ENCODE data around the gene SLC52A1. TPM values are rescaled to one million over a fixed set of nuclear protein-coding genes. Genes with fewer than 3 reads are reported as not detected.

Gene SLC52A1
- total RNA-seq = 0.18 TPM in 1 of 2 replicates, not detected in the other

GRCh38 chr17:5035315-5035714 is at the start of gene SLC52A1:
Gene SLC52A1, minus strand, starts transcription at chr17:5035426. Its CDS starts 820 bp downstream, at chr17:5034606.

DNA sequence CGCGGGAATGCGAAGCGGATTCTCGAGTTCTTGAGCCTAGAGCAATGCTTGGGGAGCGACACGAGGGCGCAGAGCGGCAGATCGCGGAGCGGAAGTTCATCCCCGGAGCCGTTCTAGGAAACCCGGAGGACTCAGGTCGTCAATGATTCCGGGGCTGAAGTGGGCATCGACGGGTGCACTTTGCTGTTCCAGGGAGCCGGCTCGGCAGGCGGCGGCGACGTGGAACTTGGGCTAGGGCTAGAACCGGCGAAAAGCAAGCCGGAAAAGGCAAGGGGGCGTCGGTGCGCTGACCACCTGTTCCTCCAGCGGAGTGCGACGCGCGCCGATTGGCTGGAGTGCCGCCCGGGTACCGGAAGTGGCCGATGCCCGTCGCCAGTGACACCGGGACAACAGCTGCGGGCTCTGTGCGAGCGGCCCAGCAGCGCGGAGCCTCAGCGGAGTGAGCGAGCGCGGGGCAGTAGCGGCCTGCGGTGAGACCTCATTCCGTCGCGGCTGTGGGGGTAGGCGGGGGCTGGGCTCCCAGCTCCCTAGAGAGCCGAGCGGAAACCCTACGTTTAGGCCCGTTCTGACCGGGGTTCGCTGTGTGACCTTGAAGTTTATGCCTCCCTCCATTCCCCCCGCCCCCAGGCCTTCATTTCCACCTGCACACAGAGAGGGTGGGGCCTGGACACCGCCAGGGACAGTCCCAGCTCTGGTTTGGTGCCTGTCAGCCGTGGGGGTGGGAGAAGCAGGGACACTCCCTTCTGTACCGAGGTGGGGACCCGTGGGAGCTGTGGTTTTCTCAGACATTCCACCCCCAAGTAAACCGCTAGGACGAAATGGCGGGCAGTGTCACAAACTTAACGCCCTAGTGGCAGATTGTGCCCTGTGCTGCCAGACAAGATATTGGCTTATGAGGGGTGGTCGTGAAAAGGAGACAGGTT is 43.1 kb upstream of the SLC52A1 start, which contains the start of gene ZFP3:
Gene ZFP3 (plus strand): TSS at position 362 of the 923 bp plus-strand sequence. CDS start 13,038 bp downstream, outside the sequence.

GRCh38 chr17:4997302-4998026 is 37.8 kb downstream of the SLC52A1 start, which contains the start of the genes INCA1 and KIF1C:
Gene INCA1, minus strand, starts transcription at chr17:4997522. Its CDS starts 3,085 bp downstream, at chr17:4994437.
Gene KIF1C, plus strand, starts transcription at chr17:4997950. Its CDS starts 2,297 bp downstream, at chr17:5000247.

GRCh38 chr17:4986951-4987766 is 48.1 kb downstream of the SLC52A1 start, which contains the start of gene CAMTA2:
Gene CAMTA2, minus strand, starts transcription at chr17:4987675. Its CDS starts 1,453 bp downstream, at chr17:4986222.

Other genes starting within 250 kb of the SLC52A1 start
- 0.18 TPM in 1 of 2 replicates, not detected in the other for gene VMO1, start 249.1 kb downstream of the SLC52A1 start, total RNA-seq
- gene GLTPD2, start 246.5 kb downstream of the SLC52A1 start, total RNA-seq = not detected in 2 replicates
- gene PSMB6, start 239.3 kb downstream of the SLC52A1 start, total RNA-seq = 159 and 177 TPM in 2 replicates
- 13.9 and 19.5 TPM in 2 replicates for gene PLD2, start 228.3 kb downstream of the SLC52A1 start, total RNA-seq
- gene MINK1, start 202.1 kb downstream of the SLC52A1 start, total RNA-seq = 23.8 TPM in 2 replicates
- 4.9 and 8.9 TPM in 2 replicates for gene C17orf107, start 135.9 kb downstream of the SLC52A1 start, total RNA-seq
- 0.72 and 0.81 TPM in 2 replicates for gene CHRNE, start 132.3 kb downstream of the SLC52A1 start, total RNA-seq
- not detected in 2 replicates for gene GP1BA, start 103.1 kb downstream of the SLC52A1 start, total RNA-seq
- 37.5 and 40.3 TPM in 2 replicates for gene SLC25A11, start 95.4 kb downstream of the SLC52A1 start, total RNA-seq
- 53.0 and 53.6 TPM in 2 replicates for gene RNF167, start 95.2 kb downstream of the SLC52A1 start, total RNA-seq
- gene PFN1, start 86.9 kb downstream of the SLC52A1 start, total RNA-seq = 672 and 1,023 TPM in 2 replicates
- gene ENO3, start 84.3 kb downstream of the SLC52A1 start, total RNA-seq = 1.3 TPM in 1 of 2 replicates, not detected in the other
- gene SPAG7, start 67.6 kb downstream of the SLC52A1 start, total RNA-seq = 43.7 and 50.1 TPM in 2 replicates
- 17.5 and 21.7 TPM in 2 replicates for gene CAMTA2, start 47.8 kb downstream of the SLC52A1 start, total RNA-seq
- 0.54 TPM in 1 of 2 replicates, not detected in the other for gene INCA1, start 37.9 kb downstream of the SLC52A1 start, total RNA-seq
- 57.9 and 62.5 TPM in 2 replicates for gene KIF1C, start 37.5 kb downstream of the SLC52A1 start, total RNA-seq
- 0.72 and 0.81 TPM in 2 replicates for gene ZFP3, start 43.0 kb upstream of the SLC52A1 start, total RNA-seq
- 3.1 and 6.5 TPM in 2 replicates for gene ZNF232, start 76.5 kb upstream of the SLC52A1 start, total RNA-seq
- not detected in 2 replicates for gene USP6, start 80.6 kb upstream of the SLC52A1 start, total RNA-seq
- 2.3 and 3.1 TPM in 2 replicates for gene ZNF594, start 156.4 kb upstream of the SLC52A1 start, total RNA-seq
- not detected in 2 replicates for gene SCIMP, start 199.4 kb upstream of the SLC52A1 start, total RNA-seq
- 21.3 and 24.5 TPM in 2 replicates for gene RABEP1, start 246.9 kb upstream of the SLC52A1 start, total RNA-seq